ENCODE results near the gene TSPAN15.

Gene TSPAN15

GRCh38 chr10:69451209-69451783, at the start of gene TSPAN15:
TSPAN15 (plus strand) TSS chr10:69451465; CDS start chr10:69451595, 130 bp downstream.
- H3K27ac ChIP-seq = no peak within 1 kb of the TSS
- no peak for DNase-seq (ENCODE audit: low read depth, low spot score)

- DNase-seq (ENCODE audit: low read depth, low spot score) = no peak
- H3K27ac ChIP-seq = no peak overlapping the region
Measured at GRCh38 chr10:69402386-69402785, 48.9 kb upstream of the TSPAN15 start.

GRCh38 chr10:69403066-69403465, 48.2 kb upstream of the TSPAN15 start:
- H3K27ac ChIP-seq = no peak overlapping the region
- no peak for DNase-seq (ENCODE audit: low read depth, low spot score)

- no peak for DNase-seq (ENCODE audit: low read depth, low spot score)
- no peak overlapping the region for H3K27ac ChIP-seq
Measured at GRCh38 chr10:69403519-69403918, 47.7 kb upstream of the TSPAN15 start.

- DNase-seq (ENCODE audit: low read depth, low spot score) = no peak
- peak overlapping the region; percentile 65 for H3K27ac ChIP-seq
Measured at GRCh38 chr10:69404786-69405185, 46.5 kb upstream of the TSPAN15 start.

- DNase-seq (ENCODE audit: low read depth, low spot score) = no peak
- peak overlapping the region; percentile 65 for H3K27ac ChIP-seq
Measured at GRCh38 chr10:69405221-69405620, 46.0 kb upstream of the TSPAN15 start.

- no peak for DNase-seq (ENCODE audit: low read depth, low spot score)
- H3K27ac ChIP-seq = peak overlapping the region; percentile 65
Measured at GRCh38 chr10:69406302-69406811, 44.9 kb upstream of the TSPAN15 start.

GRCh38 chr10:69406816-69407580, 44.3 kb upstream of the TSPAN15 start:
- H3K27ac ChIP-seq = peak overlapping the region; percentile 65
- DNase-seq (ENCODE audit: low read depth, low spot score) = no peak

GRCh38 chr10:69407621-69408301, 43.5 kb upstream of the TSPAN15 start:
- no peak for DNase-seq (ENCODE audit: low read depth, low spot score)
- peak overlapping the region; percentile 33 for H3K27ac ChIP-seq

- H3K27ac ChIP-seq = peak overlapping the region; percentile 41
- peak; percentile 73 for DNase-seq (ENCODE audit: low read depth, low spot score)
Measured at GRCh38 chr10:69408318-69409175, 42.7 kb upstream of the TSPAN15 start.

GRCh38 chr10:69409176-69409495, 42.1 kb upstream of the TSPAN15 start:
- peak overlapping the region; percentile 41 for H3K27ac ChIP-seq
- DNase-seq (ENCODE audit: low read depth, low spot score) = no peak

GRCh38 chr10:69409968-69410367, 41.3 kb upstream of the TSPAN15 start:
- no peak for DNase-seq (ENCODE audit: low read depth, low spot score)
- H3K27ac ChIP-seq = no peak overlapping the region

- no peak overlapping the region for H3K27ac ChIP-seq
- no peak for DNase-seq (ENCODE audit: low read depth, low spot score)
Measured at GRCh38 chr10:69410487-69410886, 40.8 kb upstream of the TSPAN15 start.

GRCh38 chr10:69411476-69411875, 39.8 kb upstream of the TSPAN15 start:
- no peak overlapping the region for H3K27ac ChIP-seq
- no peak for DNase-seq (ENCODE audit: low read depth, low spot score)

- H3K27ac ChIP-seq = no peak overlapping the region
- DNase-seq (ENCODE audit: low read depth, low spot score) = no peak
Measured at GRCh38 chr10:69412232-69412790, 39.0 kb upstream of the TSPAN15 start.

- no peak for DNase-seq (ENCODE audit: low read depth, low spot score)
Measured at GRCh38 chr10:69413221-69413865, 37.9 kb upstream of the TSPAN15 start.

GRCh38 chr10:69414036-69415018, 36.9 kb upstream of the TSPAN15 start:
- H3K27ac ChIP-seq = no peak overlapping the region
- DNase-seq (ENCODE audit: low read depth, low spot score) = no peak

More at GRCh38 chr10:69413221-69413865, 37.9 kb upstream of the TSPAN15 start:
- no peak overlapping the region for H3K27ac ChIP-seq

- H3K27ac ChIP-seq = no peak overlapping the region
- no peak for DNase-seq (ENCODE audit: low read depth, low spot score)
Measured at GRCh38 chr10:69415049-69415448, 36.2 kb upstream of the TSPAN15 start.
